H1 (cell line): ENCODE data around the gene FAM131C. TPM values are rescaled to one million over a fixed set of nuclear protein-coding genes. Genes with fewer than 3 reads are reported as not detected.

Experiments used
- CTCF ChIA-PET: fragments of 300-600 bp; sonication (Branson Sonifier 250); formaldehyde crosslinking; loops from one replicate; lab custom pipeline; 2021; ENCODE audit not compliant: partially characterized antibody; lab: Charles Lee
- POLR2A ChIA-PET: fragments of 300-600 bp; sonication (Branson Sonifier 250); formaldehyde crosslinking; loops from one replicate; lab custom pipeline; 2021; ENCODE audit warnings: inconsistent platforms; ENCODE audit not compliant: partially characterized antibody; lab: Charles Lee
- DNase-seq, 2 experiments: peaks; one replicate each; pipeline versions ENCODE4 v3.0.0 to v3.0.0-alpha.2; 2010 to 2022; ENCODE audit warnings: low spot score in 2 of 2, low read depth in 1 of 2, mixed read lengths in 1 of 2
- FAIRE-seq: peaks from 2 replicates; lab custom pipeline; 2011; peaks lifted over from hg19 to GRCh38; lab: Jason Lieb, UNC
- H2AFZ ChIP-seq: 2 replicates; pipeline ENCODE4 v1.8.1; 2012; ENCODE audit warnings: low read length, inconsistent platforms
- H2AK5ac ChIP-seq: 2 replicates; pipeline ENCODE4 v1.6.1; 2013; ENCODE audit warnings: low read depth, low read length
- H2BK120ac ChIP-seq: replicated peaks from 2 replicates; pipeline ENCODE3; 2013; ENCODE audit warnings: low read depth, low read length, inconsistent platforms
- H2BK12ac ChIP-seq: 2 replicates; pipeline ENCODE4 v1.6.1; 2013; ENCODE audit warnings: low read depth, low read length
- H2BK15ac ChIP-seq: 2 replicates; pipeline ENCODE4 v1.6.1; 2013; ENCODE audit warnings: low read length
- H2BK20ac ChIP-seq: 2 replicates; pipeline ENCODE4 v1.6.1; 2013; ENCODE audit warnings: low read length
- H2BK5ac ChIP-seq: 2 replicates; pipeline ENCODE4 v1.6.1; 2013; ENCODE audit warnings: low read depth, low read length
- H3K14ac ChIP-seq: 2 replicates; pipeline ENCODE4 v1.6.1; 2013; ENCODE audit warnings: inconsistent platforms; ENCODE audit not compliant: insufficient read length
- H3K18ac ChIP-seq: 2 replicates; pipeline ENCODE4 v1.6.1; 2013; ENCODE audit warnings: low read length; ENCODE audit errors: extremely low read depth
- H3K23ac ChIP-seq: 2 replicates; pipeline ENCODE4 v1.6.1; 2013; ENCODE audit warnings: inconsistent platforms; ENCODE audit not compliant: insufficient read length
- H3K23me2 ChIP-seq: 2 replicates; pipeline ENCODE4 v1.6.1; 2013; ENCODE audit warnings: low read depth, low read length
- H3K27ac ChIP-seq: 2 replicates; pipeline ENCODE4 v1.6.1; 2011; ENCODE audit warnings: low read depth, low read length, inconsistent platforms
- H3K27me3 ChIP-seq, 4 experiments: replicated peaks in 1 of 4; 1 replicate in 1 of 4; 2 replicates in 3 of 4; pipeline versions ENCODE4 v1.6.1 to v1.8.1; 2011 to 2013; ENCODE audit warnings: low read length in 3 of 4, mild to moderate bottlenecking in 3 of 4, inconsistent platforms in 2 of 4, mixed read lengths in 2 of 4, moderate library complexity in 1 of 4; ENCODE audit not compliant: control insufficient read depth in 3 of 4, insufficient read depth in 3 of 4; ENCODE audit errors: extremely low read depth in 1 of 4
- H3K36me3 ChIP-seq, 4 experiments: 2 replicates each; pipeline versions ENCODE4 v1.6.1 to v1.8.1; 2011 to 2013; ENCODE audit warnings: mild to moderate bottlenecking in 4 of 4, low read length in 3 of 4, moderate library complexity in 2 of 4, control low read depth in 1 of 4, inconsistent platforms in 1 of 4; ENCODE audit not compliant: insufficient read depth in 4 of 4, control insufficient read depth in 2 of 4
- H3K4ac ChIP-seq: replicated peaks from 2 replicates; pipeline ENCODE3; 2013; ENCODE audit warnings: low read length, low read depth, mixed read lengths, inconsistent platforms; ENCODE audit not compliant: insufficient read length
- H3K4me1 ChIP-seq, 4 experiments: replicated peaks in 1 of 4; 1 replicate in 1 of 4; 2 replicates in 3 of 4; pipeline versions ENCODE4 v1.6.1 to v1.8.1; 2011 to 2013; ENCODE audit warnings: low read length in 3 of 4, inconsistent platforms in 2 of 4, mixed read lengths in 1 of 4; ENCODE audit not compliant: insufficient read depth in 4 of 4, control insufficient read depth in 3 of 4
- H3K4me2 ChIP-seq, 2 experiments: 2 replicates each; pipeline versions ENCODE4 v1.6.1 to v1.8.1; 2011 to 2013; ENCODE audit warnings: low read depth in 2 of 2, low read length in 2 of 2, control low read depth in 1 of 2, inconsistent platforms in 1 of 2, mild to moderate bottlenecking in 1 of 2; ENCODE audit not compliant: insufficient read depth in 1 of 2
- H3K4me3 ChIP-seq, 4 experiments: fragments of 200-600, 300-600 bp in 1 of 4; sonication (generic), shearing (Covaris generic), sonication (Bioruptor Twin) in 1 of 4; 2 replicates each; pipeline versions ENCODE4 v1.5.1 to v1.8.1; 2011 to 2016; ENCODE audit warnings: low read length in 4 of 4, low read depth in 3 of 4, control low read depth in 2 of 4, inconsistent platforms in 2 of 4, mild to moderate bottlenecking in 2 of 4, mixed read lengths in 1 of 4, moderate library complexity in 1 of 4; ENCODE audit not compliant: insufficient read depth in 2 of 4; ENCODE audit errors: extremely low read depth in 1 of 4
- H3K56ac ChIP-seq: replicated peaks from 2 replicates; pipeline ENCODE3; 2013; ENCODE audit warnings: low read depth, mild to moderate bottlenecking, mixed read lengths, low read length, inconsistent platforms; ENCODE audit not compliant: insufficient read length
- H3K79me1 ChIP-seq: 2 replicates; pipeline ENCODE4 v1.6.1; 2013; ENCODE audit warnings: low read depth, low read length, control low read depth
- H3K79me2 ChIP-seq, 2 experiments: 2 replicates each; pipeline versions ENCODE4 v1.6.1 to v1.8.1; 2012 to 2013; ENCODE audit warnings: low read length in 2 of 2, mild to moderate bottlenecking in 2 of 2, inconsistent platforms in 1 of 2; ENCODE audit not compliant: insufficient read depth in 2 of 2, control insufficient read depth in 1 of 2
- H3K9ac ChIP-seq, 4 experiments: replicated peaks in 1 of 4; 1 replicate in 1 of 4; 2 replicates in 3 of 4; pipeline versions ENCODE4 v1.6.1 to v1.8.1; 2011 to 2013; ENCODE audit warnings: low read depth in 3 of 4, low read length in 3 of 4, control low read depth in 2 of 4, mild to moderate bottlenecking in 2 of 4, moderate library complexity in 2 of 4, inconsistent platforms in 1 of 4; ENCODE audit errors: extremely low read depth in 1 of 4
- H3K9me3 ChIP-seq, 2 experiments: 2 replicates each; pipeline versions ENCODE4 v1.6.1 to v1.8.1; 2012 to 2013; ENCODE audit warnings: mild to moderate bottlenecking in 2 of 2, moderate library complexity in 2 of 2, control low read depth in 1 of 2, inconsistent platforms in 1 of 2, low read depth in 1 of 2, low read length in 1 of 2, mixed read lengths in 1 of 2; ENCODE audit not compliant: insufficient read depth in 2 of 2
- H4K20me1 ChIP-seq, 2 experiments: replicated peaks in 1 of 2; 2 replicates each; pipeline versions ENCODE3 to v1.8.1; 2011 to 2013; ENCODE audit warnings: inconsistent platforms in 2 of 2, low read length in 2 of 2, mild to moderate bottlenecking in 1 of 2; ENCODE audit not compliant: insufficient read depth in 2 of 2, control insufficient read depth in 1 of 2
- H4K5ac ChIP-seq: 2 replicates; pipeline ENCODE4 v1.6.1; 2013; ENCODE audit warnings: low read length, low read depth, mixed read lengths, inconsistent platforms; ENCODE audit not compliant: insufficient read length
- H4K8ac ChIP-seq: 2 replicates; pipeline ENCODE4 v1.8.0; 2013; ENCODE audit warnings: mild to moderate bottlenecking, moderate library complexity, low read length, inconsistent platforms; ENCODE audit not compliant: insufficient read depth; ENCODE audit errors: extremely low read depth
- H4K91ac ChIP-seq: replicated peaks from 2 replicates; pipeline ENCODE3; 2013; ENCODE audit warnings: low read length, mixed read lengths, inconsistent platforms; ENCODE audit not compliant: insufficient read length
- ASH2L ChIP-seq: fragments of 200-600, 300-600 bp; sonication (generic); IDR thresholded peaks from one replicate; pipeline ENCODE4 v1.7.1; 2017; ENCODE audit warnings: low read length
- CBX5 ChIP-seq: fragments of 300-800, 300-1000 bp; sonication (generic); IDR thresholded peaks from 2 replicates; pipeline ENCODE4 v1.7.1; 2016; ENCODE audit warnings: antibody characterized with exemption, low read length, low read depth
- HDAC2 ChIP-seq, 2 experiments: fragments of 300-600 bp in 1 of 2; sonication (generic) in 1 of 2; IDR thresholded peaks; 2 replicates each; pipeline ENCODE4 v1.6.1; 2011 to 2012; ENCODE audit warnings: low read depth in 2 of 2, low read length in 2 of 2, mild to moderate bottlenecking in 2 of 2, moderate library complexity in 2 of 2, borderline replicate concordance in 1 of 2, inconsistent platforms in 1 of 2
- POLR2A ChIP-seq, 2 experiments: IDR thresholded peaks; 1 replicate in 1 of 2; 2 replicates in 1 of 2; pipeline ENCODE4 v1.6.1; 2011; ENCODE audit warnings: low read depth in 2 of 2, low read length in 2 of 2, mild to moderate bottlenecking in 2 of 2; ENCODE audit errors: control extremely low read depth in 1 of 2
- RNF2 ChIP-seq: fragments of 200-900, 300-1000 bp; sonication (generic); IDR thresholded peaks from 2 replicates; pipeline ENCODE4 v1.7.1; 2016; ENCODE audit warnings: borderline replicate concordance, low read depth, mild to moderate bottlenecking, antibody characterized with exemption, low read length; ENCODE audit not compliant: poor library complexity, severe bottlenecking; ENCODE audit errors: missing control alignments
- WGBS, 2 experiments: shearing (Covaris generic) in 1 of 2; methylation state at CpG; one replicate each; pipeline versions ENCODE4 v1.1.6 to v1.1.7; 2013 to 2015; ENCODE audit warnings: low lambda C conversion rate in 2 of 2, mixed read lengths in 2 of 2, inconsistent platforms in 1 of 2, low coverage in 1 of 2, missing lambda C conversion rate in 1 of 2; ENCODE audit not compliant: insufficient replicate concordance in 2 of 2, insufficient coverage in 1 of 2, insufficient read length in 1 of 2; ENCODE audit errors: extremely low coverage in 1 of 2, missing lambda C conversion rate in 1 of 2; 5-methylcytosine and 5-hydroxymethylcytosine counted together
- polyA plus RNA-seq, 7 experiments: library from polyadenylated mRNA; depleted of rRNA in 3 of 7; stranded (reverse) in 5 of 7; unstranded in 2 of 7; fragments of >200 nt in 5 of 7; fragments of 200-250 nt in 2 of 7; gene quantifications; 1 replicate in 5 of 7; 2 replicates in 1 of 7; 4 replicates in 1 of 7; pipeline versions ENCODE4 v1.2.1 to v1.2.3, GENCODE V29; 2011 to 2013; ENCODE audit warnings: missing spikeins in 2 of 7, mixed read lengths in 2 of 7
- total RNA-seq: library from RNA; stranded (reverse); fragmentation: NEBNext Ultra II Directional; extraction: Animal tissue kit (Norgen Biotek cat#: 25700); gene quantifications from 2 replicates; pipeline ENCODE4 v1.2.1, GENCODE V29; 2021
- TF ChIP-seq, protein P1 (sequence below): IDR thresholded peaks from 2 replicates; pipeline ENCODE4 v1.6.1; 2012; ENCODE audit warnings: low read length, inconsistent platforms

The FAM131C gene
- total and polyA plus RNA-seq, 2 of the 8 experiments (the other 6 are each of a cell fraction or from before 2014, with no cell fraction given): 0.73 to 0.78 TPM

DNA sequence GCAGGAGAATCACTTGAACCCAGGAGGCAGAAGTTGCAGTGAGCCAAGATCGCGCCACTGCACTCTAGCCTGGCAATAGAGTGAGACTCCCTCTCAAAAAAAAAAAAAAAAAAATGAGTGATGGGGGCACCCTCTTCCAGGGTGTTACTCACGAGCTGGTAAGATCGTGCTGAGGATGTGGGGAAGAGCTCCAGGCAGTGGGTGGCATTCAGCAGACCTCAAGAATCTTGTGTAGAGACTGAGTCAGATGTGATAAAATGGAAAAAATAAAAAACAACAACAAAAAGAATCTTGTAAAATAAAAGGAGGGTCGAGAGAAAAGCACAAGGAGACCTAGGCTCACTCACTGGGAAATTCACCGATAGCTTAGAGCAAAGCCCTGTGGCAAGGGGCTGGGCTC lies 43.9 kb upstream of the FAM131C start:
- no peak for FAIRE-seq
- no peak overlapping the region; the same call in none of the 2 replicates for H3K18ac ChIP-seq
- H2BK20ac ChIP-seq: 0 out of 2 replicates have a peak overlapping the region, but pooled peaks have one; percentile 80
- no peaks in the 10 kb centered on the region for H3K27me3 ChIP-seq
- no peak overlapping the region for H3K4me2 ChIP-seq
- no peak overlapping the region for H2BK120ac ChIP-seq
- H3K14ac ChIP-seq: no peak overlapping the region
- no peak overlapping the region for H3K56ac ChIP-seq
- H3K4me1 ChIP-seq: peaks cover 20 to 46% (median 35%) of the 10 kb centered on the region in 4 experiments
- no peak overlapping the region for H2BK5ac ChIP-seq
- H2AFZ ChIP-seq: no peak overlapping the region
- ChIA-PET CTCF (interaction anchor here (0.7 to 31.3 kb wide), 14 partner anchors 8 to 644 kb away, joined by 3 to 522 read pairs (median 6); partner anchors contain the start of genes EPHA2 and FAM131C), POLR2A (interaction anchor here (1.0 to 7.3 kb wide), 4 partner anchors 8 to 50 kb away, joined by 3 to 51 read pairs (median 6); no protein-coding TSS in a partner anchor)
- WGBS, 2 experiments: 93% methylated on average over 5 of the region's 6 CpGs; no CpG with 5 or more reads in 1 of the 2 experiments
- no peak overlapping the region for H3K4ac ChIP-seq
- no peaks in the 10 kb centered on the region for H3K36me3 ChIP-seq
- H3K23ac ChIP-seq: no peak overlapping the region
- peak overlapping the region; percentile 77 for H2BK12ac ChIP-seq
- DNase-seq: no peak
- H2BK15ac ChIP-seq: no peak overlapping the region
- no peaks in the 10 kb centered on the region for H3K9me3 ChIP-seq
- no peak overlapping the region; the same call in 1 of the 2 replicates for H2AK5ac ChIP-seq
- H4K91ac ChIP-seq: no peak overlapping the region
- H4K20me1 ChIP-seq: no peaks in the 10 kb centered on the region
- no peaks in the 10 kb centered on the region for H3K79me1 ChIP-seq
- no peaks in the 10 kb centered on the region for H3K23me2 ChIP-seq
- no peak overlapping the region for H4K5ac ChIP-seq
- no peak overlapping the region for H3K27ac ChIP-seq
- no peak overlapping the region for H3K9ac ChIP-seq
- no peaks in the 10 kb centered on the region for H3K79me2 ChIP-seq
- no peak overlapping the region for H4K8ac ChIP-seq
- H3K4me3 ChIP-seq: no peak overlapping the region
- TF ChIP-seq CBX5 (no peak), HDAC2 (IDR thresholded peaks at IDR 0.05; ENCODE audit: borderline replicate concordance in 1 of 2, low read depth in 2 of 2, low read length in 2 of 2) (no peak), RNF2 (no peak), POLR2A (IDR thresholded peaks at IDR 0.05; ENCODE audit: control extremely low read depth in 1 of 2, low read depth in 2 of 2, low read length in 2 of 2) (no peak), ASH2L (no peak)
- TF ChIP-seq, protein P1, sequence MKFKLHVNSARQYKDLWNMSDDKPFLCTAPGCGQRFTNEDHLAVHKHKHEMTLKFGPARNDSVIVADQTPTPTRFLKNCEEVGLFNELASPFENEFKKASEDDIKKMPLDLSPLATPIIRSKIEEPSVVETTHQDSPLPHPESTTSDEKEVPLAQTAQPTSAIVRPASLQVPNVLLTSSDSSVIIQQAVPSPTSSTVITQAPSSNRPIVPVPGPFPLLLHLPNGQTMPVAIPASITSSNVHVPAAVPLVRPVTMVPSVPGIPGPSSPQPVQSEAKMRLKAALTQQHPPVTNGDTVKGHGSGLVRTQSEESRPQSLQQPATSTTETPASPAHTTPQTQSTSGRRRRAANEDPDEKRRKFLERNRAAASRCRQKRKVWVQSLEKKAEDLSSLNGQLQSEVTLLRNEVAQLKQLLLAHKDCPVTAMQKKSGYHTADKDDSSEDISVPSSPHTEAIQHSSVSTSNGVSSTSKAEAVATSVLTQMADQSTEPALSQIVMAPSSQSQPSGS: no peak
